IPS-18c (cell line): ENCODE measurements around the gene LARP6.
"Not testable (repeated sequence)": the region's sequence is repeated elsewhere in the genome, so short reads cannot be mapped to it uniquely, and the experiment has no call there.

Experiments used
- H3K4me3 ChIP-seq: 2 replicates; pipeline ENCODE4 v1.7.0; 2013; ENCODE audit warnings: low read depth, mild to moderate bottlenecking, low read length, moderate library complexity; ENCODE audit not compliant: insufficient read depth
- H3K9me3 ChIP-seq: one replicate; pipeline ENCODE4 v1.6.1; 2013; ENCODE audit warnings: mild to moderate bottlenecking, low read length, moderate library complexity; ENCODE audit not compliant: control insufficient read depth, insufficient read depth

LARP6 gene

GRCh38 chr15:70815011-70815410, 38.9 kb downstream of the LARP6 start:
- H3K9me3 ChIP-seq, H3K4me3 ChIP-seq: not testable (repeated sequence)

GRCh38 chr15:70812827-70813364, 41.1 kb downstream of the LARP6 start:
- peaks cover 2% of the 10 kb centered on the region for H3K9me3 ChIP-seq
- no peak overlapping the region for H3K4me3 ChIP-seq

DNA sequence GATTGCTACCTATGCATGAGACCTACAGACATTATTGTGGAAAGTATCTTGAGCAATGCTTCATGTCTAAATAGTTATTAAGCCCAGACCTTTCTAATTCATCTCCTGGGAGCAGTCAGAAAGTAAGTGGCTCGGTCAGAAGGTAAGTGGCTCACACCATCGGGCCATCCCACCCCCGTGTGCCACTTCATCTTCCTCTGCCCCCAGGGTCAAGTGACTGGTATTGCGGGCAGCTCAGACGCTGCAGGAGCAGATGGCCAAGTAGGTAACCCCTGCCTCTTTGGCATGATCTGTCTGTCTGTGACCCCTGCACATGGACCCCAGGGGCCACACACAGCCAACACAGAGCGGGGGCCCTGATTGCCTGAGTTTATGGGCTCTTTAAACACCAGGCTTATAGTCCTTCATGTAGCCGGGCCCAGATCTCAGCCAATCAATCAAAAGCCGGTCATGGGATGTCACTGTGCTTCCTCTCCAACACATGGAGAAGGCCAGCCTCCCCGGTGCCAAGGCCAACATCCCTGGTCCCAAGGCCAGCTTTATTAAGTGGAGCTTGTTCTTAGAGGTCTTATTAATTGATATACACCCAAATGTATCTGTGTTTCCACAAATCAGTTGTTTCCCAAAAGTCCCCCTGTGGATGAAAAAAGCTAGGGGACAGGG, 42.9 kb downstream of the LARP6 start:
- Histone ChIP-seq H3K4me3 (no peak overlapping the region), H3K9me3 (peaks cover 2% of the 10 kb centered on the region)

- no peaks in the 10 kb centered on the region for H3K9me3 ChIP-seq
Measured at GRCh38 chr15:70806992-70807712, 46.8 kb downstream of the LARP6 start.

GRCh38 chr15:70804388-70804787, 49.6 kb downstream of the LARP6 start:
- not testable (repeated sequence) for H3K4me3 ChIP-seq, H3K9me3 ChIP-seq

More at GRCh38 chr15:70806992-70807712, 46.8 kb downstream of the LARP6 start:
- H3K4me3 ChIP-seq: no peak overlapping the region

DNA sequence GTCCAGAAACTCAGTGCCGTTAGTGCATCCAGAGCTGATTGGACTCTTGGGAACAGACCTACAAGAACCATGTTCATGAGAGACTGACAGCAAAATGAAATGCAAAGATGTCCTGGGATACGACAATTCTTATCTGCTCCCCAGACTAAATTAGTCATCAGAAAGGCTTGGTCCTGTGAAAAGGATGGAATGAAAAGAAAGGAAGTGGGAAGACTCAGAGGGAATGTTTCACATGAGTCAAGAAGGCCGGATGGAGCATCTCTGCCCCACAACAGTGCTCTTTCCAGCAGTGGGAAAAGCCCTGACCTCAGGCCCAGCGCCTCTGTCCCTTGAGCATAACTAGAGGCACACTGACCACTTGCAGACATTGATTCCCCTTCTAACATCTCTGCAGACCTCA, 51.3 kb downstream of the LARP6 start:
- no peaks in the 10 kb centered on the region for H3K9me3 ChIP-seq

GRCh38 chr15:70801109-70801508, 52.8 kb downstream of the LARP6 start:
- H3K4me3 ChIP-seq: no peak overlapping the region

More for the DNA sequence above, 51.3 kb downstream of the LARP6 start:
- H3K4me3 ChIP-seq: no peak overlapping the region

DNA sequence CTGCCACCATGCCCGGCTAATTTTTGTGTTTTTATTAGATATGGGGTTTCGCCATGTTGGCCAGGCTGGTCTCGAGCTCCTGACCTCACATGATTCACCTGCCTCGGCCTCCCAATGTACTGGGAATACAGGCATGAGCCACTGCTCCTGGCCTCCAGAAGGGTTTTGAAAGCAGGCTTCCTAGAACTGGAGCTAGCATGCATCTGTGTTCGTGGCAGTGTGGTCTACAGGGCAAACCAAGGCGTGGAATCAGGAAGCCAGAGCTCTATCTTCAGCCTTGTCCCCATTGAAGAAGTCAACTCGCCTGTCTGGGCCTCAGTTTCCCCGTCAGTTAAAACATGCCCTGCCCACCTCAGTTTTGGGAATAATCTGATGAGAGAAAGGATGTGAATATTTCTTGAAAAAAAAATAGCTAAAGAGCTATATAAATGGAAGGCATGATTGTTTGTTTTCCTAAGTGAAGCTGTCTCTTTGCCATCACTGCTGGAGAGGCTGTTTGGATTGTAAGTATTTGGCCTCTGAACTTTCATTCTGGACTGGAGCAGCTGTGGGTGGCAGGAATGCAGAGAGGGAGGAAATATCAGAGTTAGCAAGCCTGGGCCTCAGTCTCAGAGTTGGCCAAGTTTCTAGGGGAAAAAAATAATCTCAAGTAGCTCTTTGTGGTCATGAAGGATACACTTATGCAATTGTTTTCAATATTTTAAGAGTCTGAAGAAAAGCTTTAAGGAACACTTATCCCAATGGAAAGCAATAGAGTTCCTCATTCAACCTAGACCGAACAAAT, 54.1 kb downstream of the LARP6 start:
- Histone ChIP-seq H3K4me3 (no peak overlapping the region), H3K9me3 (no peaks in the 10 kb centered on the region)

More at GRCh38 chr15:70801109-70801508, 52.8 kb downstream of the LARP6 start:
- no peaks in the 10 kb centered on the region for H3K9me3 ChIP-seq

GRCh38 chr15:70797464-70797863, 56.5 kb downstream of the LARP6 start:
- no peak overlapping the region for H3K4me3 ChIP-seq
- H3K9me3 ChIP-seq: no peaks in the 10 kb centered on the region

GRCh38 chr15:70796516-70797310, 57.2 kb downstream of the LARP6 start:
- Histone ChIP-seq H3K4me3 (no peak overlapping the region), H3K9me3 (no peaks in the 10 kb centered on the region)

DNA sequence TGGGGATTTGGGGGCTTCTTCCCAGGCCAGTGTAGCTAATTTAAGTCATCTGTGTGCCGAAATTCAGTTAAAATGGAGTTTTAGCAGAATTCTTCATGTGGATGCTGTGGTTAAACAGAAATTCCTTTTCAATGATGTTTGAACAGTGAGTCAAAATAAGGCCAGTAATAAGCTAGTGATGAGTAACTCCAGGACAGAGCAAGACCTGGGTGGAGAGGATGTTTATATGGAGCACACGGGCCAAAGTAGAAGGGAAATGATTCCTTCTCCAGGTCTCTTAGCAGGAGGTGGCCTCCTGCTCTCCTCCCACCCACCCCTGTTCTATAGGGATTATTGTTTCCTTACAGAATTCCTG, 58.7 kb downstream of the LARP6 start:
- no peak overlapping the region for H3K4me3 ChIP-seq
- no peaks in the 10 kb centered on the region for H3K9me3 ChIP-seq

DNA sequence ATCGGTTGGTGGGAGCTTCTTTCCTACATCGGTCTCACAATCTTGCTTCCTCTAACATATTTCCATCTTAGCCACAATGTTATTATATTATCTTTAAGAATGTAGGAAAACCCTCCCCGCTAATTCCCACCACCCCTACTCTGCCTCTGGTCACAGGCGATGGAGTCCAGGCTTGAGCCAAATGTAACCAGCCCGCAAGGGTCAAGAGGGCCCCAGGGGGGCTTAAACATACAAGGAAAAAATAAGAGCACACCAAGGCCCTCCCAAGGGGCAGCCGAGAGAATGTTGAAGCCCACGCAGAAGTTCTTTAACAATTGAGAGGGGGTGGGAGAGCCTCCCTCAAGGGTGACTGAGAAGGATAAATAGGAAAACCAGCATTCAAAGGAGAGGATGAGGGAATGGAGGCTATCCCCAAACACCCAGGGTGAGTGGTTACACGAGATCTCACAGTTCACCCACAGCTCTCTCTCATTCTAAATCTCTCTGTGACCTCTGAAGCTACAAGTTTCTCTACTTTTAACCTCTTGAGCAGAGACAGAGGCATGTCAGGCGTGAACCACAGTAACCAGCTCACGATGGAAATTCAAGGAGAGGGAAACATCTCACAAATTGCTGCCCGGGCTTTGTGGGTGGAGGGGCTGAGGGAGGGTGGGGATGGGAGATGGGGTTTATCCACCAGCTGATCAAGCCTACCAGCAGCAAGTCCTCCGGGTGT, 59.2 kb downstream of the LARP6 start:
- Histone ChIP-seq H3K9me3 (no peaks in the 10 kb centered on the region), H3K4me3 (no peak overlapping the region)

DNA sequence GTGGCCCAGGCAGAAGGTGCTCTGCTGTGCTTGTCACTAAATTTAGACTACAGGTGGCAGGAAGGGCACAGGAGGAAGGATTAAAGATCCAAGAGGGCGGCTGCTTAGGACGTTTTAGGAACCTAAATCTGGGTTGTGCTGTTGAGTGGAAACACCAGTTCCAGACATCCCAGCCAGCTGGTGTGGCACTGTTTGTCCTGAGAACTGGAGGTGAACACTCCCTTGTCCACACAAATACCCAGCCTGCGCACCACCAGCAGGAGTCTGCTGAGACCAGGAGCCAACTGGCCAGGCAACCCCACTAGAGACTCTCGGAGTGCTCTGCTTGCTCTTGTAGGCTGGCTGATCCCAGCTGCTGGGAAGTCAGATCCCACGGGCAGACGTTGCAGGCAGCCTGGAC, 60.3 kb downstream of the LARP6 start:
- Histone ChIP-seq H3K4me3 (no peak overlapping the region), H3K9me3 (no peaks in the 10 kb centered on the region)

- no peak overlapping the region for H3K4me3 ChIP-seq
- H3K9me3 ChIP-seq: no peaks in the 10 kb centered on the region
Measured at GRCh38 chr15:70792171-70792573, 61.8 kb downstream of the LARP6 start.

GRCh38 chr15:70791259-70791658, 62.7 kb downstream of the LARP6 start:
- no peak overlapping the region for H3K4me3 ChIP-seq

DNA sequence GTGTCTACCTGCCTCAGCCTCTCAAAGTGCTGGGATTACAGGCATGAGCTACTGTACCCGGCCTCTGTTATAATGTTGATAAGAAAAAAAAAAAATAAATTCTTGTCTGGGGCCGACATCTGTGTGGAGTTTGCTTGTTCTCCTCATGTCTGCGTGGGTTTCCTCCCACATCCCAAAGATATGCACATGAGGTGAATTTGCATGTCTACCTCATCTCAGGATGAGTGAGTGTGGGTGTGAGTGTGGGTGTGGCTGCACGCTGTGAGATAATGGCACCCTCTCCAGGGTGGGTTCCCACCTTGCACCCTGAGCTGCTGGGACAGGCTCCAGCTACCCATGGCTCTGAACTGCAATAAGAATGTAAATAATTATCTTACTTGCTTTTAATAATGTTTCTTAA, 64.7 kb downstream of the LARP6 start:
- no peaks in the 10 kb centered on the region for H3K9me3 ChIP-seq
- no peak overlapping the region for H3K4me3 ChIP-seq

More at GRCh38 chr15:70791259-70791658, 62.7 kb downstream of the LARP6 start:
- H3K9me3 ChIP-seq: no peaks in the 10 kb centered on the region
